K562 (cell line): ENCODE data around the gene LRRTM2. TPM values are rescaled to one million over a fixed set of nuclear protein-coding genes. Genes with fewer than 3 reads are reported as not detected.

Experiments used
- ATAC-seq: fragments of 200-7000 bp; cut with Tn5 transposase; 3 replicates; pipeline ENCODE4 v1.9.1; 2020; ENCODE audit warnings: moderate library complexity
- BruUV-seq: library from RNA; stranded (reverse); fragments of 400-500 nt; replicated peaks from 2 replicates; lab custom pipeline; 2021; lab: Mats Ljungman, UMichigan
- CTCF ChIA-PET: fragments of 300-600 bp; formaldehyde crosslinking; extraction: SDS; loops from one replicate; lab custom pipeline; 2021; ENCODE audit warnings: low intra/inter-chr PET ratio; lab: Yijun Ruan, JAX
- POLR2A ChIA-PET: fragments of 300-600, 350-650 bp; sonication (Branson Sonifier 250); formaldehyde crosslinking; extraction: SDS; loops from one replicate; lab custom pipeline; 2021; ENCODE audit warnings: antibody characterized with exemption, inconsistent platforms; lab: Yijun Ruan, JAX
- DNase-seq, 4 experiments: peaks; one replicate each; pipeline versions ENCODE4 v3.0.0 to v3.0.0-alpha.2; 2011 to 2018; ENCODE audit warnings: low spot score in 3 of 4, mixed read lengths in 3 of 4; ENCODE audit errors: extremely low read depth in 1 of 4
- FAIRE-seq: peaks from 2 replicates; lab custom pipeline; 2011; peaks lifted over from hg19 to GRCh38; lab: Jason Lieb, UNC
- H2AFZ ChIP-seq: 2 replicates; pipeline ENCODE4 v1.6.0; 2011; ENCODE audit warnings: low read depth, low read length, control low read depth, inconsistent platforms
- H3K27ac ChIP-seq: fragments of 200-600 bp; 3 replicates; pipeline ENCODE4 v1.8.0; 2011; ENCODE audit warnings: low read depth, mild to moderate bottlenecking, control low read depth, inconsistent platforms, low read length, moderate library complexity, mixed read lengths; ENCODE audit errors: extremely low read depth
- H3K27me3 ChIP-seq, 2 experiments: fragments of 300-600 bp in 1 of 2; 2 replicates in 1 of 2; 3 replicates in 1 of 2; pipeline versions ENCODE4 v1.6.0 to v1.8.0; 2011; ENCODE audit warnings: inconsistent platforms in 2 of 2, low read length in 2 of 2, mild to moderate bottlenecking in 1 of 2, mixed read lengths in 1 of 2, moderate library complexity in 1 of 2; ENCODE audit not compliant: control insufficient read depth in 2 of 2, insufficient read depth in 2 of 2
- H3K36me3 ChIP-seq: fragments of 300-600 bp; 3 replicates; pipeline ENCODE4 v1.8.0; 2011; ENCODE audit warnings: mild to moderate bottlenecking, low read length, inconsistent platforms; ENCODE audit not compliant: control insufficient read depth, insufficient read depth
- H3K4me1 ChIP-seq, 2 experiments: fragments of 200-600 bp in 1 of 2; replicated peaks in 1 of 2; 2 replicates in 1 of 2; 3 replicates in 1 of 2; pipeline versions ENCODE4 v1.5.1 to v1.8.0; 2011; ENCODE audit warnings: inconsistent platforms in 2 of 2, low read length in 2 of 2, mild to moderate bottlenecking in 1 of 2, mixed read lengths in 1 of 2, moderate library complexity in 1 of 2; ENCODE audit not compliant: control insufficient read depth in 2 of 2, insufficient read depth in 2 of 2
- H3K4me2 ChIP-seq: 2 replicates; pipeline ENCODE4 v1.6.1; 2011; ENCODE audit warnings: low read length, control low read depth, inconsistent platforms, mixed read lengths; ENCODE audit not compliant: insufficient read depth
- H3K4me3 ChIP-seq: fragments of 200-600 bp; sonication (generic), shearing (Covaris generic); 2 replicates; pipeline ENCODE4 v1.5.1; 2016; ENCODE audit warnings: control low read depth, inconsistent platforms
- H3K79me2 ChIP-seq: fragments of 200-600 bp; 3 replicates; pipeline ENCODE4 v1.8.0; 2011; ENCODE audit warnings: low read length, inconsistent platforms; ENCODE audit not compliant: control insufficient read depth, insufficient read depth
- H3K9ac ChIP-seq, 2 experiments: 2 replicates each; pipeline versions ENCODE4 v1.6.0 to v1.6.1; 2011; ENCODE audit warnings: low read depth in 2 of 2, low read length in 2 of 2, control low read depth in 1 of 2, inconsistent platforms in 1 of 2, mild to moderate bottlenecking in 1 of 2, mixed read lengths in 1 of 2; ENCODE audit not compliant: insufficient read depth in 1 of 2
- H3K9me1 ChIP-seq: one replicate; pipeline ENCODE4 v1.6.0; 2011; ENCODE audit warnings: inconsistent platforms, mild to moderate bottlenecking, low read length, moderate library complexity; ENCODE audit not compliant: control insufficient read depth, insufficient read depth
- H3K9me3 ChIP-seq: replicated peaks from 2 replicates; pipeline ENCODE4 v1.5.1; 2011; ENCODE audit warnings: low read depth, low read length, inconsistent platforms; ENCODE audit not compliant: control insufficient read depth, insufficient read depth
- H4K20me1 ChIP-seq: replicated peaks from 2 replicates; pipeline ENCODE4 v1.6.1; 2011; ENCODE audit warnings: low read length, inconsistent platforms, mixed read lengths; ENCODE audit not compliant: control insufficient read depth, insufficient read depth
- ASH1L ChIP-seq: fragments of 450-650 bp; IDR thresholded peaks from 2 replicates; pipeline ENCODE4 v1.6.1; 2018; ENCODE audit warnings: borderline replicate concordance, mild to moderate bottlenecking, low read depth; ENCODE audit not compliant: partially characterized antibody
- MXI1 ChIP-seq: IDR thresholded peaks from 2 replicates; pipeline ENCODE4 v1.6.1; 2011; ENCODE audit warnings: low read depth, mild to moderate bottlenecking, improper control_type of control experiment, low read length
- NCOR1 ChIP-seq: fragments of 450-650 bp; IDR thresholded peaks from 2 replicates; pipeline ENCODE4 v1.6.1; 2016; ENCODE audit warnings: mild to moderate bottlenecking, moderate library complexity
- NR2F6 ChIP-seq: fragments of 450-650 bp; formaldehyde crosslinking; IDR thresholded peaks from 2 replicates; pipeline ENCODE4 v1.4.0; 2020; ENCODE audit warnings: mild to moderate bottlenecking
- TAF1 ChIP-seq: IDR thresholded peaks from 2 replicates; pipeline ENCODE4 v1.6.1; 2011; ENCODE audit warnings: mild to moderate bottlenecking, low read length, moderate library complexity; ENCODE audit not compliant: insufficient read depth, control insufficient read depth, severe bottlenecking; ENCODE audit errors: extremely low read depth
- WGBS: fragments of 100-300 bp; shearing (Covaris generic); methylation state at CpG from one replicate; pipeline ENCODE4 v1.1.6; 2016; ENCODE audit warnings: low coverage, mixed read lengths; ENCODE audit not compliant: insufficient coverage; ENCODE audit errors: missing lambda C conversion rate; 5-methylcytosine and 5-hydroxymethylcytosine counted together
- in situ Hi-C: fragments of 300-500 bp; cut with MboI; formaldehyde crosslinking; loops from 4 replicates; pipeline ENCODE4 v1.15.0; 2018; ENCODE audit warnings: inconsistent platforms, mixed read lengths
- intact Hi-C: fragments of 100-400 bp; cut with micrococcal nuclease; formaldehyde crosslinking; loops from 2 replicates; pipeline ENCODE4 v1.14.2; 2022
- polyA plus RNA-seq, 8 experiments: library from polyadenylated mRNA; depleted of rRNA in 4 of 8; stranded (reverse) in 5 of 8; unstranded in 3 of 8; fragments of >200 nt; fragmentation: Nextera tagmentation in 2 of 8; fragmentation: Illumina TruSeq in 1 of 8; extraction: Ambion mirVana in 2 of 8; extraction: Trizol in 1 of 8; gene quantifications; 2 replicates each; pipeline versions ENCODE4 v1.2.1 to v1.2.3, GENCODE V29; 2011 to 2014; ENCODE audit warnings: inconsistent platforms in 1 of 8, missing spikeins in 1 of 8
- total RNA-seq, 7 experiments: library from RNA; depleted of rRNA in 6 of 7; stranded (reverse); fragments of >200 nt in 6 of 7; fragmentation: Illumina TruSeq in 2 of 7; extraction: Trizol in 2 of 7; gene quantifications; 2 replicates each; pipeline versions ENCODE4 v1.2.1 to v1.2.3, GENCODE V29; 2011 to 2021; ENCODE audit warnings: low replicate concordance in 1 of 7
- TF ChIP-seq, protein P1 (sequence below): sonication (generic); formaldehyde crosslinking; IDR thresholded peaks from 2 replicates; pipeline ENCODE4 v1.8.1; 2023; ENCODE audit warnings: mild to moderate bottlenecking, missing genetic modification reagents
- TF ChIP-seq, protein P2 (sequence below): conservative IDR thresholded peaks from 2 replicates; pipeline ENCODE4 v1.6.1; 2011; ENCODE audit warnings: low read depth, mild to moderate bottlenecking, low read length; ENCODE audit not compliant: control insufficient read depth
- TF ChIP-seq, protein P3 (sequence below), 3 experiments: fragments of 200-800 bp in 1 of 3; sonication (Bioruptor generic) in 1 of 3; sonication (generic) in 1 of 3; formaldehyde crosslinking in 1 of 3; IDR thresholded peaks; 2 replicates each; pipeline versions ENCODE4 v1.6.1 to v1.8.0; 2016 to 2022; ENCODE audit warnings: mild to moderate bottlenecking in 2 of 3, missing compliant biosample characterization in 2 of 3, missing genetic modification characterization in 2 of 3, missing genetic modification reagents in 1 of 3
- TF ChIP-seq, protein P4 (sequence below), 2 experiments: fragments of 150-350 bp in 1 of 2; IDR thresholded peaks; 2 replicates each; pipeline ENCODE4 v1.6.1; 2012 to 2016; ENCODE audit warnings: low read depth in 2 of 2, low read length in 2 of 2, mild to moderate bottlenecking in 1 of 2, moderate library complexity in 1 of 2
- TF ChIP-seq, protein P5 (sequence below): sonication (generic); formaldehyde crosslinking; IDR thresholded peaks from 2 replicates; pipeline ENCODE4 v1.9.0; 2022; ENCODE audit warnings: mild to moderate bottlenecking, missing genetic modification reagents

Gene LRRTM2
- total and polyA plus RNA-seq, 9 of the 15 experiments (the other 6 are each of a cell fraction or from before 2014, with no cell fraction given): under 0.01 to 0.07 (median 0.03) TPM; not detected in 4

DNA sequence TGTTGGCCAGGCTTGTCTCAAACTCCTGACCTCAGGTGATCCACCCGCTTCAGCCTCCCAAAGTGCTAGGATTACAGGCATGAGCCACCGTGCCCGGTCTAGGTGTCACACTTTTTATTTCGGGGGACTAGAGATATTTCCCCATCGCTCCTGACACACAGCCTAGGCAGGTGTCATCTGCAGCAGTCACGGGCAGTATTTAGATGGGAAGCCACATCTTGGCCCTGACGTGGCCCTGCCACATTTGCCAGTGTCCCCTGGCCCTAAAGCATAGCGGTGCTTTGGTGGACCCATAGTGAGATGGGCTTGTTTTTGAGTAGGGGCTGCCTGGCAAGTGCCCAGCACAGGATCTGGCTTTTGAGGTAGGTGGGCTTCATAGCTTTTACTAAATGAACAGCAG lies 45.0 kb upstream of the LRRTM2 start:
- H3K9me3 ChIP-seq: no peaks in the 10 kb centered on the region
- H3K9me1 ChIP-seq: no peaks in the 10 kb centered on the region
- H3K27ac ChIP-seq: no peak overlapping the region
- H3K4me1 ChIP-seq: no peaks in the 10 kb centered on the region
- ATAC-seq (no peak), DNase-seq (no peak), FAIRE-seq (no peak)
- no peaks in the 10 kb centered on the region for H3K27me3 ChIP-seq
- ChIA-PET CTCF (no interaction called here), POLR2A (no interaction called here)
- H4K20me1 ChIP-seq: no peaks in the 10 kb centered on the region
- no peak overlapping the region for H3K4me2 ChIP-seq
- H2AFZ ChIP-seq: no peak overlapping the region
- intact Hi-C loops: no loop called here
- no TSS peak for BruUV-seq
- no peaks in the 10 kb centered on the region for H3K79me2 ChIP-seq
- no peak overlapping the region for H3K4me3 ChIP-seq
- in situ Hi-C loops: no loop called here
- 0 out of 4 replicates have a peak overlapping the region, but pooled peaks of 1 of the 2 experiments have one; percentile 50 for H3K9ac ChIP-seq
- peaks cover 16% of the 10 kb centered on the region; the same call in 2 of the 3 replicates for H3K36me3 ChIP-seq
- 81% methylated on average over 8 of the region's 8 CpGs for WGBS
- TF ChIP-seq MXI1 (no peak), ASH1L (no peak), TAF1 (no peak), NR2F6 (no peak), NCOR1 (no peak)
- TF ChIP-seq, protein P1, sequence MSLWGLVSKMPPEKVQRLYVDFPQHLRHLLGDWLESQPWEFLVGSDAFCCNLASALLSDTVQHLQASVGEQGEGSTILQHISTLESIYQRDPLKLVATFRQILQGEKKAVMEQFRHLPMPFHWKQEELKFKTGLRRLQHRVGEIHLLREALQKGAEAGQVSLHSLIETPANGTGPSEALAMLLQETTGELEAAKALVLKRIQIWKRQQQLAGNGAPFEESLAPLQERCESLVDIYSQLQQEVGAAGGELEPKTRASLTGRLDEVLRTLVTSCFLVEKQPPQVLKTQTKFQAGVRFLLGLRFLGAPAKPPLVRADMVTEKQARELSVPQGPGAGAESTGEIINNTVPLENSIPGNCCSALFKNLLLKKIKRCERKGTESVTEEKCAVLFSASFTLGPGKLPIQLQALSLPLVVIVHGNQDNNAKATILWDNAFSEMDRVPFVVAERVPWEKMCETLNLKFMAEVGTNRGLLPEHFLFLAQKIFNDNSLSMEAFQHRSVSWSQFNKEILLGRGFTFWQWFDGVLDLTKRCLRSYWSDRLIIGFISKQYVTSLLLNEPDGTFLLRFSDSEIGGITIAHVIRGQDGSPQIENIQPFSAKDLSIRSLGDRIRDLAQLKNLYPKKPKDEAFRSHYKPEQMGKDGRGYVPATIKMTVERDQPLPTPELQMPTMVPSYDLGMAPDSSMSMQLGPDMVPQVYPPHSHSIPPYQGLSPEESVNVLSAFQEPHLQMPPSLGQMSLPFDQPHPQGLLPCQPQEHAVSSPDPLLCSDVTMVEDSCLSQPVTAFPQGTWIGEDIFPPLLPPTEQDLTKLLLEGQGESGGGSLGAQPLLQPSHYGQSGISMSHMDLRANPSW (CRISPR knock-in tag): no peak
- TF ChIP-seq, protein P2, sequence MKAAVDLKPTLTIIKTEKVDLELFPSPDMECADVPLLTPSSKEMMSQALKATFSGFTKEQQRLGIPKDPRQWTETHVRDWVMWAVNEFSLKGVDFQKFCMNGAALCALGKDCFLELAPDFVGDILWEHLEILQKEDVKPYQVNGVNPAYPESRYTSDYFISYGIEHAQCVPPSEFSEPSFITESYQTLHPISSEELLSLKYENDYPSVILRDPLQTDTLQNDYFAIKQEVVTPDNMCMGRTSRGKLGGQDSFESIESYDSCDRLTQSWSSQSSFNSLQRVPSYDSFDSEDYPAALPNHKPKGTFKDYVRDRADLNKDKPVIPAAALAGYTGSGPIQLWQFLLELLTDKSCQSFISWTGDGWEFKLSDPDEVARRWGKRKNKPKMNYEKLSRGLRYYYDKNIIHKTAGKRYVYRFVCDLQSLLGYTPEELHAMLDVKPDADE: no peak
- TF ChIP-seq, protein P3, sequence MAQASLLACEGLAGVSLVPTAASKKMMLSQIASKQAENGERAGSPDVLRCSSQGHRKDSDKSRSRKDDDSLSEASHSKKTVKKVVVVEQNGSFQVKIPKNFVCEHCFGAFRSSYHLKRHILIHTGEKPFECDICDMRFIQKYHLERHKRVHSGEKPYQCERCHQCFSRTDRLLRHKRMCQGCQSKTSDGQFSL (CRISPR knock-in tag; IDR thresholded peaks at IDR 0.05): no peak
- TF ChIP-seq, protein P3 (tag; IDR thresholded peaks at IDR 0.05): no peak
- TF ChIP-seq, protein P4, sequence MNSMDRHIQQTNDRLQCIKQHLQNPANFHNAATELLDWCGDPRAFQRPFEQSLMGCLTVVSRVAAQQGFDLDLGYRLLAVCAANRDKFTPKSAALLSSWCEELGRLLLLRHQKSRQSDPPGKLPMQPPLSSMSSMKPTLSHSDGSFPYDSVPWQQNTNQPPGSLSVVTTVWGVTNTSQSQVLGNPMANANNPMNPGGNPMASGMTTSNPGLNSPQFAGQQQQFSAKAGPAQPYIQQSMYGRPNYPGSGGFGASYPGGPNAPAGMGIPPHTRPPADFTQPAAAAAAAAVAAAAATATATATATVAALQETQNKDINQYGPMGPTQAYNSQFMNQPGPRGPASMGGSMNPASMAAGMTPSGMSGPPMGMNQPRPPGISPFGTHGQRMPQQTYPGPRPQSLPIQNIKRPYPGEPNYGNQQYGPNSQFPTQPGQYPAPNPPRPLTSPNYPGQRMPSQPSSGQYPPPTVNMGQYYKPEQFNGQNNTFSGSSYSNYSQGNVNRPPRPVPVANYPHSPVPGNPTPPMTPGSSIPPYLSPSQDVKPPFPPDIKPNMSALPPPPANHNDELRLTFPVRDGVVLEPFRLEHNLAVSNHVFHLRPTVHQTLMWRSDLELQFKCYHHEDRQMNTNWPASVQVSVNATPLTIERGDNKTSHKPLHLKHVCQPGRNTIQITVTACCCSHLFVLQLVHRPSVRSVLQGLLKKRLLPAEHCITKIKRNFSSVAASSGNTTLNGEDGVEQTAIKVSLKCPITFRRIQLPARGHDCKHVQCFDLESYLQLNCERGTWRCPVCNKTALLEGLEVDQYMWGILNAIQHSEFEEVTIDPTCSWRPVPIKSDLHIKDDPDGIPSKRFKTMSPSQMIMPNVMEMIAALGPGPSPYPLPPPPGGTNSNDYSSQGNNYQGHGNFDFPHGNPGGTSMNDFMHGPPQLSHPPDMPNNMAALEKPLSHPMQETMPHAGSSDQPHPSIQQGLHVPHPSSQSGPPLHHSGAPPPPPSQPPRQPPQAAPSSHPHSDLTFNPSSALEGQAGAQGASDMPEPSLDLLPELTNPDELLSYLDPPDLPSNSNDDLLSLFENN (IDR thresholded peaks at IDR 0.05; ENCODE audit: low read depth in 2 of 2, low read length in 2 of 2): no peak
- TF ChIP-seq, protein P5, sequence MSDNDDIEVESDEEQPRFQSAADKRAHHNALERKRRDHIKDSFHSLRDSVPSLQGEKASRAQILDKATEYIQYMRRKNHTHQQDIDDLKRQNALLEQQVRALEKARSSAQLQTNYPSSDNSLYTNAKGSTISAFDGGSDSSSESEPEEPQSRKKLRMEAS: no peak
